HG03558 (cell line): Measurements from ENCODE around the gene ADAM12.

ENCODE experiments used
- ATAC-seq: cut with Tn5 transposase; IDR thresholded peaks from one replicate; pipeline ENCODE4 v1.9.1; 2021; ENCODE audit warnings: moderate number of reproducible peaks; ENCODE audit not compliant: unreplicated experiment; ENCODE audit errors: extremely low read depth

Gene ADAM12

DNA sequence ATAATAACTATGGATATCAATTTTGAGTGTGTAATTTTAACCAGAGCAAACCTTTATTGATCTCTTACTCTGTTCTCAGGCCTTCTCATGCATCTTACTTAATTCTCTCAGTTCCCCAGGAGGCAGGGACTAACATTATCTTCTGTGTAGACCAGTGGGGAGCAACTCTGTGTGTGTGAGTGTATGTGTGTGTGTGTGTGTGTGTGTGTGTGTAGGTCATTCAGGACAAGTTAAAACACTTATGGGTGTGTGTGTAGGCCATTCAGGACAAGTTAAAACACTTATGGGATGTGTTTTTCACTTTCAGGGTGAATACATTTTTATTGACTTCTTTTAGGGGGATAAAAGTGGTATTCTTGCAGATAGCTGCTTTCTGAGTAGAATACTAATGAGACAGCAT, 145.0 kb downstream of the ADAM12 start:
- no peak for ATAC-seq

DNA sequence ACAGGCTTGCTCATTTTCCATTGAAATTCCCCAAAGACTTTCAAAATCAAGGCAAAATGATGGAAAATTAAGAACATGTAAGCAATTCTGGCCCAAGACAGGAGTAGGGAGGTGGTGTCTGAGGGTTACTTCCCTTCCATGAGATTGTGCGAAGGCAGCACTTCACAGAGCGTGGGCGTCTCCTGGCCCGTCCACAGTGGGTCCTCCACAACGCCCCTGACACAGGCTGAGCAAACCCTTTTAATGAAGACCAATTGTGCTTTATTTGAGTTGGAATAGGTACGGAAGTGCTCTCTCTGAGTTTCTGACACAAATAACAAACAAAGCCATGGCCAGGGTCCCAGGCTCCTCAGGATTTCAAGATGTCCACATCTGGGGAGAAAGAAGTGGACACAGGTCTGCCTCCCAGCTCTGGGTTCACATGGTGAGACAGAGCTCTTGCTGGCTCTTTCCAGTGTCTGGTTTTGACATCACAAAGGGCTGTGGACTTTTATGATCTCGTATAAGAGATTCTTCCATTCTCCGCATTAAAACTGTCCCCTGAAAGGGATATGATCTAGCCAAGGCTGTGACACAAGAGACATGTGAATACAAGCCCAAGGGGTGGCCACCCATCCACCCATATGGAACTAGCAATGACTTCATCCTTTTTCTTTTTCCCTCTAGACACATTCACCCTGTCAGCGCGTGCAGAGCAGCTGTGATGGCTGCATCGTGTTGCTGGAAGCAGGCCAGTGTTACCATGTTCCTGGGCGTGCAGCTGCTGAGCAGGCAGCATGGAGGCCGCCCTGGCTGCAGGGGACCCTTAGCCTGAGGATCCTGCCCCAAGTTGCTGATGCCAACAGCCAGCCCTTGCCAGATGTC, 145.6 kb downstream of the ADAM12 start:
- no peak for ATAC-seq

DNA sequence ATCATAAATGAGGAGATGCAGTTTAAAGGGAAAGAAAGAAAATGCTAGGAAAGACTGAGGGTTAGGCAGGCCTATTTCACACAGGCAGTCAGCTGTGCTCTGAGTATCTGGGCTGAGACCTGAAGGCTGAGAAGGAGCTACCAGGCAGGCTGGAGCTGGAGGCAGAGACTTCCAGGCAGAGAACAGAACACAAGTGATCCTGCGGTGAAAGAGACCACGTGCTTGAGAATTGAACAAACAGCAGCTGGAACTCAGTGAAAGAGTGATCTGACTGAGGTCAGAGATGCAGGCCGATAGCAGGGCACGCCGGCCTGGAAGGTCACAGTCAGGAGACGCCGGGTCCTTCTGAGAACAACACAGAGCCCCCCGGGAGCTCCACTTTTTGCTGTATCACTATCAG, 147.8 kb downstream of the ADAM12 start:
- no peak for ATAC-seq

GRCh38 chr10:126239844-126240243, 148.4 kb downstream of the ADAM12 start:
- ATAC-seq = no peak

DNA sequence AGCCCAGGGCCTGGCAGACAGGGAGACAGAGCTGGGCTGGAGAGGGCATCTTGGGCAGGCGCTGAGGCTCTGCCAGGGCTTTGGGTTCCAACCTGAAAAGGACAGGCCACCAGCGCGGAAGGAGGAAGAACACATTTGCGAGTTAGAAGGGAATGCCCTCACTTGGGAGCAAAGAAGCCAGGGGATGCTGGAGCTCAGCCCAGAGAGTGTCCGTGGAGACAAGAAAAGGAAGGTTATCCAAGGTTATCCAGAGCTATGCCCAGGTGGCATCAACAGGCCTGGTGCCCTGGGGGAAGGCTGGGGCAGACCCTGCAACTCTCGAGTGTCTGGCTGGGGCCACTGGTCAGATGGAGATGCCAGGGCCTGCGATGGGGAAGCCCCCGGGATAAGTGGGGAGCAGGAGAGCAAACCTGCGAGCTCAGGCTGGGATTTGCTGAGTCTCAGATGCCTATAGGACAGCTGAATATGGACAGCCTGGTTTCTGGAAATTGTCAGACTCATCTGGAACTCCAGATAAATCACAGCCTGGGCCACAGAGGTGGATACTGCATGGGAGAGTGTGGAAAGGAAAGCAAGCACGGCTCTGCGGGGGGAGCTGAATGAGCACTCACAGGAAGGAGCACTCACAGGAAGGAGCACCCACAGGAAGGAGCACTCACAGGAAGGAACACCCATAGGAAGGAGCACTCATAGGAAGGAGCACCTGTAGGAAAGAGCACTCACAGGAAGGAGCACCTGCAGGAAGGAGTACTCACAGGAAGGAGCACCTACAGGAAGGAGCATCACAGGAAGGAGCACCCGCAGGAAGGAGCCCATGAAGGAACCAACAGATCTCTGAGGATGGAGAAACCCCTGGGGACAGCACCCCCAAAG, 152.1 kb downstream of the ADAM12 start:
- ATAC-seq = no peak

- no peak for ATAC-seq
Measured at GRCh38 chr10:126235091-126235978, 152.9 kb downstream of the ADAM12 start.

DNA sequence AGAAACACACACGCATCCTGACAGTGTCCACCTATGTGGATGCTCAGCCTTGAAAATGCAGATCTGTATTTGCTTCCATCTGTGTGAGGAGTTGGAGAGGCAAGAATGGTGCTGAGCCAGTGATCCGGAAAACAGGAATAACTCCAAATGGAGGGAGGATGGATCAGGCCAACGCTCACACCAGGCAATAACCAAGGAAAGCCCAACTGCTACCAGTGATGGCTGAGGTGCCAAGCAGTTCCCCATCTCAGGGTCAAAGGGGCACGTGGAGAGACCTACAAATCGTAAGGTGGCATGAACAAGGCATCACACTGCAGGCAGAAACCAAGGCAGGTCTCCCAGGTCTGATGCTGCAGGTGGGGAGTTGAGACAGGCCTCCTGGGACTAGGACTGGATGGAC, 153.6 kb downstream of the ADAM12 start:
- ATAC-seq = no peak

DNA sequence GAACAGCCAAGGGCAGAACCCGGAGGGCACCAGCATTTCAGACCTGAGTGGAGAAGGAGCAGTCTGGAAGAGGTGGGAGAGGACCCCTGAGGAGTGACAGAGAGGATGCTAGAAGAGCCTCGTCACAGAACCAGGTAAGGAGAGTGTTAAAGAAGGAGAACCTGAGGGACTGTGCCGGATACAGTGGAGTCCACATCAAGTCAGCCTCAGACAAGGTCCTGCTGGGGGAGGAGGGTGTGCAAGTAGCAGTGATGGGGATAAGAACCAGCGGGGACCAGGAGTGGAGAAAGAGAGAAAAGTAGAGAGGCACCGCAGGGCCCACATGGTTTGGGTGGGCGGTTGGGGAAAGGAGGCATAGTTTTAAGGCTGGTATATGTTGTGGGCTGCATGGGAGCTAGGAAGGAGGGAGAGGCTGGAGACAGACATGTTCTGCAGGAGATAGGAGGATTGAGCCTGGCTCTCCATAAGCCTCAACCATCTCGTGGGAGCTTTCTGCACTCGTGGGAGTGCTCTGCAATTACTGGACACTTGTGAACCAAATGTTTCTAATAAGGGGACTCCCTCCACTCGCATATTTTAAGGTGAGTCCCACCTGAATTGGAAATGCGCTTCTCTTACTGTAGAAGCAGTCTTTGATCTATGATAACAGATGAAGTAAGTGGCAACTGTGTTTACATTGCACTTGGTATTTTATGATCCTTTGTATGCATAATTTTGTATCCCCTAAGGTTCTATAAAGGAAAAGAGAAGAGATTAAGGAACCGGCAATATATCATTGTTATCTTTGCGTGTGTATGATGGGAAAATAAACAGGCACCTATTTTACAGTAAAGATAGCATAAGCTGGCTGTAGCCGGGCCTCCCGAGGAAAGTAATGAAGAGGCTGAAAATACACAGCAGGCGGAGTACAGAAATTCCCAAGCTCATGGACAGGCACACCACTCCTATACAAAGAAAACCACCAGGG, 154.8 kb downstream of the ADAM12 start:
- ATAC-seq = no peak

DNA sequence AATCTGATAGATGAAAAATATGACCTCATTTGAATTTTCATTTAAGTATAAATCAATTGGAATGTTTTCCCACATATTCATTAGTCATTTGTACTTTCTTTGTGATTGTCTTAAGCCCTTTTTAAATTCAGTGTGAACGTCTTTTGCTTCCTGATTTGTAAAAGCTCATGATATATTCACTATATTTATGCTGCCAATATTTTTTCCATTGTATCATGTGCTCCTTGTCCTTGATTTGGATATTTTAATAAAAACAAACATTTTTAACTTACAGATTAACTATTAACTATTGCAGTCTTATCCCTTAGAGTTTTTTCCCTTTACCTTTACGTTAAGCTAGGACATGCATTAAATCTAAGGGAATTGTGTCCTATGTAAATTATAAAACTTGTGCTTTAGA, 157.7 kb downstream of the ADAM12 start:
- ATAC-seq = no peak

DNA sequence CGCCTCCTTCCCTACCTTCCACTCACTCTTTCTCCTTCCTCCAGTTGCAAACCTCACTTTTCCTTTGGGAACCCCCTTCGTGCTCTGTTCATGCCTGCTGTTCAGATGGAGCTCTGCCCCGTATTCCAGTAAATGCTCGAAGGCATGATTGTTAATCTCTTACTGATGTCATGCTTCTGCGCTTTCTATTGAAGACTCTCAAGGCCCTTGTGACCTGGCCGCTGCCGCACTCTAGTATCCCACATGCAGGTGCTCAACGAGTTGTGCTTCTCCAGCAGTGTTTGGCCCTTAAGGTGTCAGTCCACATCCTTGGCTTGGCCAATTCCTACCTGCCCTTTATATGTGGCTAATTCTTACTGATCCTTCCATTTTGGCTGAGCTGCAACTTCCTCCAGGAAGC, 158.6 kb downstream of the ADAM12 start:
- no peak for ATAC-seq

GRCh38 chr10:126227762-126228134, 160.5 kb downstream of the ADAM12 start:
- no peak for ATAC-seq

- ATAC-seq = no peak
Measured at GRCh38 chr10:126226988-126227761, 161.1 kb downstream of the ADAM12 start.

GRCh38 chr10:126226205-126226604, 162.1 kb downstream of the ADAM12 start:
- no peak for ATAC-seq

GRCh38 chr10:126225672-126226008, 162.6 kb downstream of the ADAM12 start:
- no peak for ATAC-seq

GRCh38 chr10:126224967-126225671, 163.2 kb downstream of the ADAM12 start:
- ATAC-seq = no peak

DNA sequence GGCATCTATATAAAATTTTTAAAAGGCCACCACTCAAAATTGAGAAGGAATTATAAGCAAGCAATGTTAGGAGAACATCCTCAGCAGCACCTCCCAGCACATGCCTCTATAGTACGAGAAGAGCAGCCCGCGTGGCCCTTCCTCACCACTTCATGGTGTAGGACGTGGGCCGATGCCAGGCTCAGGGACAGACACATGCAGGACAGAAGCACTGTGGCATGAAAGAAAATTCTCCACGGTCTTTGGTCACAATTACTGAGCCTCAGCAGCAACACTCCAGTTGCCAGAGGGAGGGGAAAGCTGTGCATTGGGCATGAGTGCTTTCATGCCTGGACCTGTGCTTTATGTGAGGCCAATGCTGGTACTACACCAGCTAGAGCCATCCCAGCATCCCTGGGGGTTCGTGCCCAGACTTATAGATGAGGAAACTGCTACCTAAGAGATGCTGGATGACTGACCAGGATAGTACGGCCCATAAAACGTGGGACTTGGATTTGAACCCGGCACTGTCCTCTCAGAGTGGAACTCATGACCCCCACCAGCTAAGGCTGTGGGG, 164.7 kb downstream of the ADAM12 start:
- ATAC-seq = no peak

DNA sequence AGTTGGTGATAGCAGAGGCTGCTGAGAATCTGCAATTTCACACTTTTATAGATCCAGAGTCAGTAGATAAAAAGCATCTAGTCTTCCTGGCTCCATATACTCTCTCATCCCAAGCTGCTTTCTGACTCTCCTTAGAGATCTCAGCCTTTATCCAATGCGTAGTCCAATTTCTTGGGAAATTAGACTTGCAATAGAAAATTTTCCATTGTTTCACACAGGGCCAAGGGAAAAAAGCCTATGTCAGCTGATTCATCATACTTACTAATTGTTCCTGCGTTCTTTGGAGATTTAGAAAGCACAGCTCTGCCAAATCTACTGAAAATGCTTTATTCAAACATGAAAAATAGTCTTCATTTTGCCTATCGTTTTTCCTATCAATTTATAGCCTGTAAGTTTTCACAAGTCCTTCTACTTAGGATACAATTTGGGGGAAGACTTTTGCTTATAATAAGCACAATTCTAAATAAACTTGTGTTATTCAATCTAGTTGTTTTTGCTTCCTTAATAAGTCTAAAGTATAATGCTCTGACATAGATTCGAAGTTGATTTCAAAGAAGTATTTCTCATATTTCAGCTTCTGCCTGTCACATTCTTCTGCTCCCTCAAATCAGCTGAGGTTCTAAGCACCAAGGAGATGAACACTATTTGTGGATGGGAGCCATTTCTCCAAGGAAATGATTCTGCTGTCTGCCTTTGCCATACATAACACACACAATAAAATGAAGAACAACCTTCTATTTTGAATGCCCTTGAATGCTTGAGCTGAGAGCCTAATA, 165.4 kb downstream of the ADAM12 start:
- ATAC-seq = no peak
